ENCODE data around the gene ERH.

The ERH gene

DNA sequence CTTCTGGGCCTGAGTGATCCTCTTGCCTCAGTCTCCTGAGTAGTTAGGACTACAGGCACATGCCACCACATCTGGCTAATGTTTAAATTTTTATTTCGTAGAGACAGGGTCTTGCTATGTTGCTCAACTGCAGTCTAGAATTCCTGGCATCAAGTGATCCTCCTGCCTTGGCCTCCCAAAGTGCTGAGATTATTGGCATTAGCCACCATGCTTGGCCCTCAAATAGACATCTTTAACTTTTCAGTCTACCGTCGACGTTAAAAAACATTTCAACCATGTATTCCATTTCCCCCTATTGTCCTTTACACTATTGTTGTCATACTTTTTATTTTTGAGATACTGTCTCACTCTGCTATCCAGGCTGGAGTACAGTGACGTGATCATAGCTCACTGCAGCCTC is 22.4 kb downstream of the ERH start:
- TF ChIP-seq, protein P1, sequence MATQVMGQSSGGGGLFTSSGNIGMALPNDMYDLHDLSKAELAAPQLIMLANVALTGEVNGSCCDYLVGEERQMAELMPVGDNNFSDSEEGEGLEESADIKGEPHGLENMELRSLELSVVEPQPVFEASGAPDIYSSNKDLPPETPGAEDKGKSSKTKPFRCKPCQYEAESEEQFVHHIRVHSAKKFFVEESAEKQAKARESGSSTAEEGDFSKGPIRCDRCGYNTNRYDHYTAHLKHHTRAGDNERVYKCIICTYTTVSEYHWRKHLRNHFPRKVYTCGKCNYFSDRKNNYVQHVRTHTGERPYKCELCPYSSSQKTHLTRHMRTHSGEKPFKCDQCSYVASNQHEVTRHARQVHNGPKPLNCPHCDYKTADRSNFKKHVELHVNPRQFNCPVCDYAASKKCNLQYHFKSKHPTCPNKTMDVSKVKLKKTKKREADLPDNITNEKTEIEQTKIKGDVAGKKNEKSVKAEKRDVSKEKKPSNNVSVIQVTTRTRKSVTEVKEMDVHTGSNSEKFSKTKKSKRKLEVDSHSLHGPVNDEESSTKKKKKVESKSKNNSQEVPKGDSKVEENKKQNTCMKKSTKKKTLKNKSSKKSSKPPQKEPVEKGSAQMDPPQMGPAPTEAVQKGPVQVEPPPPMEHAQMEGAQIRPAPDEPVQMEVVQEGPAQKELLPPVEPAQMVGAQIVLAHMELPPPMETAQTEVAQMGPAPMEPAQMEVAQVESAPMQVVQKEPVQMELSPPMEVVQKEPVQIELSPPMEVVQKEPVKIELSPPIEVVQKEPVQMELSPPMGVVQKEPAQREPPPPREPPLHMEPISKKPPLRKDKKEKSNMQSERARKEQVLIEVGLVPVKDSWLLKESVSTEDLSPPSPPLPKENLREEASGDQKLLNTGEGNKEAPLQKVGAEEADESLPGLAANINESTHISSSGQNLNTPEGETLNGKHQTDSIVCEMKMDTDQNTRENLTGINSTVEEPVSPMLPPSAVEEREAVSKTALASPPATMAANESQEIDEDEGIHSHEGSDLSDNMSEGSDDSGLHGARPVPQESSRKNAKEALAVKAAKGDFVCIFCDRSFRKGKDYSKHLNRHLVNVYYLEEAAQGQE (IDR thresholded peaks at IDR 0.05; ENCODE audit: insufficient read depth in 1 of 2, low read depth in 2 of 2, low read length in 2 of 2) = no peak
- TF ChIP-seq POLR2AphosphoS5 (IDR thresholded peaks at IDR 0.05; ENCODE audit: low read depth, low read length) = no peak
- no peak for TF ChIP-seq SIN3A (IDR thresholded peaks at IDR 0.05; ENCODE audit: borderline replicate concordance, insufficient read depth, low read length)
- no peak for TF ChIP-seq TAF1 (IDR thresholded peaks at IDR 0.05; ENCODE audit: borderline replicate concordance, insufficient read depth, low read length)
- no peak for TF ChIP-seq FOXP2 (optimal IDR thresholded peaks at IDR 0.05; ENCODE audit: borderline replicate concordance, extremely low read depth, extremely low read length, insufficient read depth)

DNA sequence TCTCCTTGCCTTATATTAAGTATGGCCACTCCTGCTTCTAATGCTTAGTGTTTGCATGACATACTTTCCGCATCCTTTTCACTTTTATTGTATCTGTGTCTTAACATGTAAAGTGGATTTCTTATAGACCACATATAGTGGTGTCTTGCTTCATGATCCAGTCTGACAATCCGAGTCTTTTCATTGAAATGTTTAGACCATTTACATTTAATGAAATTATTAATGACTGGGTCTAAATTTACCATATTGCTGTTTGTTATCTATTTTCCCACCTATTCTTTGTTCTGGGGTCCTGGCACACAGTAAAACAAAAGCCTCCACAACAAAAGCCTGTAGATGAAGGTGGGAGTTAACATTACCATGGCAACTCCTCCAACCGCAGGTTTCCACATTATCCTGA is 22.9 kb downstream of the ERH start:
- TF ChIP-seq FOXP2 (optimal IDR thresholded peaks at IDR 0.05; ENCODE audit: borderline replicate concordance, extremely low read depth, extremely low read length, insufficient read depth) (no peak), POLR2AphosphoS5 (IDR thresholded peaks at IDR 0.05; ENCODE audit: low read depth, low read length) (no peak), TAF1 (IDR thresholded peaks at IDR 0.05; ENCODE audit: borderline replicate concordance, insufficient read depth, low read length) (no peak), SIN3A (IDR thresholded peaks at IDR 0.05; ENCODE audit: borderline replicate concordance, insufficient read depth, low read length) (no peak)
- TF ChIP-seq, protein P1 (IDR thresholded peaks at IDR 0.05; ENCODE audit: insufficient read depth in 1 of 2, low read depth in 2 of 2, low read length in 2 of 2) = no peak

DNA sequence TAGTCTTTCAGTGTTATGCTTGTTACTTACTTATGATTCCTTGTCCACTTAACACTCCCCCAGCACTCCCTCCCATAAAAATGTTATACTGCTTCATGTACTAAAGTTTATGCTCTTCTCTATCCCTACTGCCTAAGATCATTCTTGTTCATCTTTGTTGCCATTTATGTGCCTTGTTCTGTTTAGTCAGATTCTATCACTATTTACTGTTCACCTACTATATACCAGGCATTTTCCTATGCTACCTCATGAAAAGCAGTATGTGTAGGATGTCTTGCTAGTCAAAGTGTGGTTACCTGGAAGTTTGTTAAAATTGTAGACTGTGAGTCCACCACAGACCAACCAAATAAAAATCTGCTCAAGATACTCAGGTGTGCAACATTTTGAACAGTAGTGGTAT is 23.9 kb downstream of the ERH start:
- no peak for TF ChIP-seq FOXP2 (optimal IDR thresholded peaks at IDR 0.05; ENCODE audit: borderline replicate concordance, extremely low read depth, extremely low read length, insufficient read depth)
- no peak for TF ChIP-seq POLR2AphosphoS5 (IDR thresholded peaks at IDR 0.05; ENCODE audit: low read depth, low read length)
- TF ChIP-seq, protein P1 (IDR thresholded peaks at IDR 0.05; ENCODE audit: insufficient read depth in 1 of 2, low read depth in 2 of 2, low read length in 2 of 2) = no peak
- TF ChIP-seq TAF1 (IDR thresholded peaks at IDR 0.05; ENCODE audit: borderline replicate concordance, insufficient read depth, low read length) = no peak
- TF ChIP-seq SIN3A (IDR thresholded peaks at IDR 0.05; ENCODE audit: borderline replicate concordance, insufficient read depth, low read length) = no peak

DNA sequence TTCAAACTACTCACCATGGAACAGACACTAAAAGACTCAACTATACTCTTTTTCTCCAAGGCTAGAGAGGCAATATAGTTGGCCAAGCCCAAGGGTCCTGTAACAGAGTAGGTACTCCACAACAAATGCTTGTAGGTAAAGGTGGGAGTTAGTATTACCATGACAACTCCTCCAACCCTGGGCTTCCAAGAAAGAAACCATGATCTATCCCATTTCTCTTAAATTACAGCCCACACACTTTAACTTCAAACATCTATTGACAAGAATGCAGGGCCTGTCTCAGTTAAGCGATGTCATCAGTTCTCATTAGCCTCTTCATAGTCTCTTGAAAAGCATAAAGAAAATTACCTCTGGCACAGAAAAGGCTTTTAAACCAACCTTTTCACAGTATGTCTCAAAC is 25.0 kb downstream of the ERH start:
- TF ChIP-seq TAF1 (IDR thresholded peaks at IDR 0.05; ENCODE audit: borderline replicate concordance, insufficient read depth, low read length) (no peak), FOXP2 (optimal IDR thresholded peaks at IDR 0.05; ENCODE audit: borderline replicate concordance, extremely low read depth, extremely low read length, insufficient read depth) (no peak), POLR2AphosphoS5 (IDR thresholded peaks at IDR 0.05; ENCODE audit: low read depth, low read length) (no peak), SIN3A (IDR thresholded peaks at IDR 0.05; ENCODE audit: borderline replicate concordance, insufficient read depth, low read length) (no peak)

DNA sequence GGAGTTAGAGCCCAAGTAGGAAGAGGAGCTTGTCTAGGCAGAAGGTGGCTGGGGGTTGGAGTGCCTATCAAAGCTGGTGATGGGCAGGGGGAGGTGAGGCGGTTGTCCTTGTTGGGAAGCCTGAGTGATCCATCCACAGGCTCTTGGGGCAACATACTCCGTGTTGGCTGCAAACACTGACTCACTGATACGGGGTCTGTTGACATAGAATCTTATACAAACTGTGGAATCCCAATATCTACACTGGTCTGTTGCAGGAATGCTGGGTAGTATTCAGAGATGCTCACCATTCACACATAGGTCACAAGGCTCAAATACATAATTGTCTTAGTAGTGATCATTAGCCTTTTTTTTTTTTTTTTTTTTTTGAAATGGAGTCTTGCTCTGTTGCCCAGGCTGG is 26.0 kb downstream of the ERH start:
- TF ChIP-seq FOXP2 (optimal IDR thresholded peaks at IDR 0.05; ENCODE audit: borderline replicate concordance, extremely low read depth, extremely low read length, insufficient read depth) (no peak), POLR2AphosphoS5 (IDR thresholded peaks at IDR 0.05; ENCODE audit: low read depth, low read length) (no peak), SIN3A (IDR thresholded peaks at IDR 0.05; ENCODE audit: borderline replicate concordance, insufficient read depth, low read length) (no peak), TAF1 (IDR thresholded peaks at IDR 0.05; ENCODE audit: borderline replicate concordance, insufficient read depth, low read length) (no peak)
- TF ChIP-seq, protein P1 (IDR thresholded peaks at IDR 0.05; ENCODE audit: insufficient read depth in 1 of 2, low read depth in 2 of 2, low read length in 2 of 2) = no peak

All from PFSK-1 (cell line).